GM23338 (cell line): ENCODE measurements around the gene CD22.

Experiments
- EZH2 ChIP-seq: fragments of 200-600 bp; sonication (generic); IDR thresholded peaks from one replicate; pipeline ENCODE4 v1.8.0; 2017; ENCODE audit warnings: antibody characterized with exemption, mild to moderate bottlenecking, low read depth; ENCODE audit not compliant: unreplicated experiment
- POLR2AphosphoS5 ChIP-seq: IDR thresholded peaks from 2 replicates; pipeline ENCODE4 v1.6.1; 2016; ENCODE audit warnings: antibody characterized with exemption, low read depth
- TF ChIP-seq, protein P1 (sequence below), 2 experiments: fragments of 200-600 bp in 1 of 2; sonication (generic) in 1 of 2; conservative IDR thresholded peaks; 2 replicates each; pipeline versions ENCODE4 v1.5.1 to v1.6.1; 2016 to 2017; ENCODE audit warnings: antibody characterized with exemption in 2 of 2, low read depth in 2 of 2, mild to moderate bottlenecking in 2 of 2, moderate library complexity in 1 of 2

GRCh38 chr19:35377656-35378055, 48.7 kb downstream of the CD22 start:
- TF ChIP-seq POLR2AphosphoS5 (no peak), EZH2 (no peak)
- TF ChIP-seq, protein P1, sequence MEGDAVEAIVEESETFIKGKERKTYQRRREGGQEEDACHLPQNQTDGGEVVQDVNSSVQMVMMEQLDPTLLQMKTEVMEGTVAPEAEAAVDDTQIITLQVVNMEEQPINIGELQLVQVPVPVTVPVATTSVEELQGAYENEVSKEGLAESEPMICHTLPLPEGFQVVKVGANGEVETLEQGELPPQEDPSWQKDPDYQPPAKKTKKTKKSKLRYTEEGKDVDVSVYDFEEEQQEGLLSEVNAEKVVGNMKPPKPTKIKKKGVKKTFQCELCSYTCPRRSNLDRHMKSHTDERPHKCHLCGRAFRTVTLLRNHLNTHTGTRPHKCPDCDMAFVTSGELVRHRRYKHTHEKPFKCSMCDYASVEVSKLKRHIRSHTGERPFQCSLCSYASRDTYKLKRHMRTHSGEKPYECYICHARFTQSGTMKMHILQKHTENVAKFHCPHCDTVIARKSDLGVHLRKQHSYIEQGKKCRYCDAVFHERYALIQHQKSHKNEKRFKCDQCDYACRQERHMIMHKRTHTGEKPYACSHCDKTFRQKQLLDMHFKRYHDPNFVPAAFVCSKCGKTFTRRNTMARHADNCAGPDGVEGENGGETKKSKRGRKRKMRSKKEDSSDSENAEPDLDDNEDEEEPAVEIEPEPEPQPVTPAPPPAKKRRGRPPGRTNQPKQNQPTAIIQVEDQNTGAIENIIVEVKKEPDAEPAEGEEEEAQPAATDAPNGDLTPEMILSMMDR (conservative IDR thresholded peaks at IDR 0.05; ENCODE audit: low read depth in 2 of 2): no peak
